CD14-positive monocyte (primary cell): ENCODE data around the gene BLM. TPM values are rescaled to one million over a fixed set of nuclear protein-coding genes. Genes with fewer than 3 reads are reported as not detected.

ENCODE experiments used
- DNase-seq, 3 donors: peaks; one replicate each; pipeline ENCODE4 v3.0.0-alpha.2; 2011 to 2022
- H2AFZ ChIP-seq: 2 replicates; pipeline ENCODE4 v1.6.0; 2012; ENCODE audit warnings: mild to moderate bottlenecking, low read depth, low read length, inconsistent platforms; ENCODE audit not compliant: insufficient read depth, poor library complexity, severe bottlenecking
- H3K27ac ChIP-seq, 2 donors: 1 replicate in 1 of 2; 2 replicates in 1 of 2; pipeline ENCODE4 v1.5.1; 2012 to 2013; ENCODE audit warnings: low read length in 2 of 2, control low read depth in 1 of 2, inconsistent platforms in 1 of 2, low read depth in 1 of 2, mild to moderate bottlenecking in 1 of 2
- H3K27me3 ChIP-seq, 2 donors: one replicate each; pipeline versions ENCODE4 v1.6.0 to v1.6.1; 2011 to 2013; ENCODE audit warnings: low read length in 2 of 2; ENCODE audit not compliant: control insufficient read depth in 2 of 2, insufficient read depth in 2 of 2
- H3K36me3 ChIP-seq, 2 donors: replicated peaks in 1 of 2; 1 replicate in 1 of 2; 2 replicates in 1 of 2; pipeline versions ENCODE4 v1.5.1 to v1.6.1; 2012 to 2013; ENCODE audit warnings: low read length in 2 of 2, control low read depth in 1 of 2, inconsistent platforms in 1 of 2, mild to moderate bottlenecking in 1 of 2; ENCODE audit not compliant: insufficient read depth in 2 of 2, control insufficient read depth in 1 of 2
- H3K4me1 ChIP-seq, 2 donors: 1 replicate in 1 of 2; 2 replicates in 1 of 2; pipeline versions ENCODE4 v1.5.1 to v1.6.1; 2012 to 2013; ENCODE audit warnings: low read length in 2 of 2, control low read depth in 1 of 2, inconsistent platforms in 1 of 2, mild to moderate bottlenecking in 1 of 2, moderate library complexity in 1 of 2; ENCODE audit not compliant: insufficient read depth in 2 of 2, control insufficient read depth in 1 of 2
- H3K4me2 ChIP-seq: replicated peaks from 2 replicates; pipeline ENCODE3; 2012; ENCODE audit warnings: low read length, moderate library complexity, mild to moderate bottlenecking; ENCODE audit not compliant: poor library complexity, severe bottlenecking; ENCODE audit errors: extremely low read depth
- H3K4me3 ChIP-seq, 3 experiments: fragments of 200-600 bp in 1 of 3; sonication (generic) in 1 of 3; replicated peaks in 1 of 3; 1 replicate in 2 of 3; 2 replicates in 1 of 3; pipeline ENCODE4 v1.5.1; 2011 to 2013; ENCODE audit warnings: low read length in 3 of 3, mild to moderate bottlenecking in 3 of 3, control low read depth in 2 of 3, low read depth in 2 of 3, inconsistent platforms in 1 of 3, moderate library complexity in 1 of 3
- H3K79me2 ChIP-seq: 2 replicates; pipeline ENCODE4 v1.6.0; 2012; ENCODE audit warnings: mild to moderate bottlenecking, control low read depth, inconsistent platforms, low read length, moderate library complexity; ENCODE audit not compliant: insufficient read depth
- H3K9ac ChIP-seq: 2 replicates; pipeline ENCODE4 v1.6.0; 2017; ENCODE audit warnings: low read length, mild to moderate bottlenecking; ENCODE audit not compliant: insufficient read depth, poor library complexity, severe bottlenecking
- H3K9me3 ChIP-seq, 2 donors: replicated peaks in 1 of 2; 1 replicate in 1 of 2; 2 replicates in 1 of 2; pipeline versions ENCODE4 v1.5.1 to v1.6.1; 2012 to 2013; ENCODE audit warnings: low read length in 2 of 2, control low read depth in 1 of 2; ENCODE audit not compliant: control insufficient read depth in 1 of 2, insufficient read depth in 1 of 2
- H4K20me1 ChIP-seq: 2 replicates; pipeline ENCODE4 v1.6.0; 2012; ENCODE audit warnings: mild to moderate bottlenecking, low read length, control low read depth, moderate library complexity; ENCODE audit not compliant: insufficient read depth
- H3K27ac Mint-ChIP-seq, 7 donors: one replicate each; pipeline ENCODE4 v1.8.0; 2020; ENCODE audit warnings: mild to moderate bottlenecking in 7 of 7, mixed read lengths in 7 of 7, moderate library complexity in 6 of 7, inconsistent platforms in 2 of 7
- H3K27me3 Mint-ChIP-seq, 3 donors: one replicate each; pipeline ENCODE4 v1.8.0; 2021 to 2022; ENCODE audit warnings: low read depth in 3 of 3, mild to moderate bottlenecking in 3 of 3, mixed read lengths in 3 of 3, moderate library complexity in 3 of 3, inconsistent platforms in 1 of 3
- H3K36me3 Mint-ChIP-seq, 2 donors: one replicate each; pipeline ENCODE4 v1.8.0; 2020; ENCODE audit warnings: mixed read lengths in 2 of 2, inconsistent platforms in 1 of 2, mild to moderate bottlenecking in 1 of 2
- H3K4me1 Mint-ChIP-seq: one replicate; pipeline ENCODE4 v1.8.0; 2020; ENCODE audit warnings: mild to moderate bottlenecking, mixed read lengths
- H3K4me3 Mint-ChIP-seq, 2 donors: one replicate each; pipeline ENCODE4 v1.8.0; 2020; ENCODE audit warnings: mild to moderate bottlenecking in 2 of 2, mixed read lengths in 2 of 2, moderate library complexity in 1 of 2
- H3K9me3 Mint-ChIP-seq, 7 donors: one replicate each; pipeline ENCODE4 v1.8.0; 2020 to 2022; ENCODE audit warnings: mixed read lengths in 7 of 7, mild to moderate bottlenecking in 6 of 7, moderate library complexity in 6 of 7, inconsistent platforms in 2 of 7
- CTCF ChIP-seq: fragments of 200-600 bp; IDR thresholded peaks from one replicate; pipeline ENCODE4 v1.8.0; 2022; ENCODE audit warnings: antibody characterized with exemption, mild to moderate bottlenecking
- WGBS: methylation state at CpG from one replicate; pipeline ENCODE4 v1.1.5; 2013; ENCODE audit warnings: missing lambda C conversion rate; ENCODE audit not compliant: insufficient coverage; 5-methylcytosine and 5-hydroxymethylcytosine counted together
- intact Hi-C, 2 donors: fragments of 100-400 bp; cut with micrococcal nuclease; formaldehyde crosslinking; loops; one replicate each; pipeline versions ENCODE4 v1.15.0 to v1.15.1; 2023
- polyA plus RNA-seq, 3 donors: library from polyadenylated mRNA; depleted of rRNA in 1 of 3; unstranded in 2 of 3; stranded (reverse) in 1 of 3; fragments of 300-500 nt in 2 of 3; fragments of >200 nt in 1 of 3; fragmentation: Illumina TruSeq in 2 of 3; gene quantifications; 1 replicate in 2 of 3; 2 replicates in 1 of 3; pipeline ENCODE4 v1.2.3, GENCODE V29; 2012 to 2021

Gene BLM
- polyA plus RNA-seq, 3 donors: 0.69 to 2.3 (median 1.2) TPM

GRCh38 chr15:90701048-90701447, 16.1 kb upstream of the BLM start:
- no peaks in the 10 kb centered on the region for H3K79me2 ChIP-seq
- no peak overlapping the region for H3K9ac ChIP-seq
- Mint-ChIP-seq H3K9me3 (peaks cover 0 to 3% (median 0%) of the 10 kb centered on the region in 7 donors), H3K4me1 (peaks cover 42% of the 10 kb centered on the region), H3K4me3 (peak overlapping the region; percentile 52 to 78), H3K36me3 (peaks cover 3 to 4% of the 10 kb centered on the region in 2 donors), H3K27me3 (peaks cover 0 to 3% (median 0%) of the 10 kb centered on the region in 3 donors), H3K27ac (peak overlapping the region; percentile 33 to 80 (median 72))
- DNase-seq: peak; percentile 21 to 63 (median 38)
- peaks cover 22 to 30% of the 10 kb centered on the region in 2 donors for H3K4me1 ChIP-seq
- WGBS: 25% methylated on average over 1 of the region's 2 CpGs
- peak overlapping the region in 1 of 3 experiments; percentile 35 for H3K4me3 ChIP-seq
- H2AFZ ChIP-seq: no peak overlapping the region
- intact Hi-C loops: loop anchor here in 1 of 2 donors (5.0 kb wide), 2 partner anchors 34 to 186 kb away; no protein-coding TSS in a partner anchor
- no peaks in the 10 kb centered on the region for H3K9me3 ChIP-seq
- TF ChIP-seq CTCF: no peak
- peak overlapping the region; percentile 60 for H3K4me2 ChIP-seq
- no peaks in the 10 kb centered on the region for H3K27me3 ChIP-seq
- no peaks in the 10 kb centered on the region for H4K20me1 ChIP-seq
- peak overlapping the region in 1 of 2 donors; percentile 47 for H3K27ac ChIP-seq
- H3K36me3 ChIP-seq: no peaks in the 10 kb centered on the region

GRCh38 chr15:90701880-90702630, 15.1 kb upstream of the BLM start:
- Mint-ChIP-seq H3K36me3 (peaks cover 3 to 10% of the 10 kb centered on the region in 2 donors), H3K4me3 (peak overlapping the region in 1 of 2 donors; percentile 78), H3K9me3 (peaks cover 0 to 3% (median 0%) of the 10 kb centered on the region in 7 donors), H3K27me3 (peaks cover 0 to 3% (median 0%) of the 10 kb centered on the region in 3 donors), H3K4me1 (peaks cover 38% of the 10 kb centered on the region), H3K27ac (peak overlapping the region in 6 of 7 donors; percentile 18 to 80 (median 79))
- H3K27me3 ChIP-seq: no peaks in the 10 kb centered on the region
- no peak overlapping the region for H3K9ac ChIP-seq
- peak; percentile 51 for TF ChIP-seq CTCF
- peak; percentile 61 to 66 (median 64) for DNase-seq
- 46% methylated on average over 7 of the region's 9 CpGs for WGBS
- no peak overlapping the region for H3K27ac ChIP-seq
- no peaks in the 10 kb centered on the region for H3K9me3 ChIP-seq
- peaks cover 22 to 25% of the 10 kb centered on the region in 2 donors for H3K4me1 ChIP-seq
- H2AFZ ChIP-seq: peak overlapping the region; percentile 0
- no peaks in the 10 kb centered on the region for H3K36me3 ChIP-seq
- no peaks in the 10 kb centered on the region for H3K79me2 ChIP-seq
- peak overlapping the region; percentile 60 for H3K4me2 ChIP-seq
- peak overlapping the region in 1 of 3 experiments; percentile 35 for H3K4me3 ChIP-seq
- intact Hi-C loops: loop anchor here in 1 of 2 donors (5.0 kb wide), 2 partner anchors 35 to 185 kb away; no protein-coding TSS in a partner anchor
- H4K20me1 ChIP-seq: no peaks in the 10 kb centered on the region
